SK-N-SH (cell line): ENCODE data around the gene SV2C. TPM values are rescaled to one million over a fixed set of nuclear protein-coding genes. Genes with fewer than 3 reads are reported as not detected.

Experiments
- CTCF ChIA-PET: fragments of 300-600, 350-600 bp; formaldehyde crosslinking; extraction: SDS; loops from one replicate; lab custom pipeline; 2021; lab: Yijun Ruan, JAX
- POLR2A ChIA-PET: fragments of 350-600 bp; sonication (Branson Sonifier 250); formaldehyde crosslinking; extraction: SDS; loops from one replicate; lab custom pipeline; 2020; ENCODE audit warnings: antibody characterized with exemption, inconsistent platforms; lab: Yijun Ruan, JAX
- DNase-seq: peaks from one replicate; pipeline ENCODE4 v3.0.0; 2012
- H2AFZ ChIP-seq: fragments of 200-600 bp; sonication (generic); 2 replicates; pipeline ENCODE4 v1.8.1; 2016; ENCODE audit warnings: antibody characterized with exemption, mild to moderate bottlenecking, low read depth
- H3F3A ChIP-seq: fragments of 200-600 bp; sonication (generic); replicated peaks from 2 replicates; pipeline ENCODE3; 2016; ENCODE audit warnings: antibody characterized with exemption, mild to moderate bottlenecking; ENCODE audit not compliant: insufficient read depth
- H3K27ac ChIP-seq, 2 experiments: fragments of 200-500 bp in 1 of 2; fragments of 200-600 bp in 1 of 2; sonication (Bioruptor generic) in 1 of 2; sonication (generic), shearing (Covaris generic) in 1 of 2; 2 replicates each; pipeline versions ENCODE4 v1.5.1 to v1.6.1; 2014 to 2016; ENCODE audit warnings: low read depth in 2 of 2, inconsistent platforms in 1 of 2, low read length in 1 of 2, mild to moderate bottlenecking in 1 of 2, mixed read lengths in 1 of 2
- H3K27me3 ChIP-seq: fragments of 200-600 bp; sonication (generic), shearing (Covaris generic); 2 replicates; pipeline ENCODE4 v1.6.1; 2016; ENCODE audit warnings: mixed run types; ENCODE audit not compliant: insufficient read depth
- H3K36me3 ChIP-seq, 2 experiments: fragments of 200-500 bp in 1 of 2; fragments of 200-600 bp in 1 of 2; sonication (Bioruptor generic) in 1 of 2; sonication (generic) in 1 of 2; replicated peaks in 1 of 2; 2 replicates each; pipeline versions ENCODE3 to v1.5.1; 2014 to 2016; ENCODE audit warnings: low read length in 1 of 2, mild to moderate bottlenecking in 1 of 2; ENCODE audit not compliant: insufficient read depth in 2 of 2, control insufficient read depth in 1 of 2
- H3K4me1 ChIP-seq, 2 experiments: fragments of 200-500 bp in 1 of 2; fragments of 200-600 bp in 1 of 2; sonication (Bioruptor generic) in 1 of 2; sonication (generic), shearing (Covaris generic) in 1 of 2; 2 replicates each; pipeline versions ENCODE4 v1.5.1 to v1.6.1; 2014 to 2016; ENCODE audit warnings: low read depth in 1 of 2, low read length in 1 of 2, mixed run types in 1 of 2; ENCODE audit not compliant: insufficient read depth in 2 of 2, control insufficient read depth in 1 of 2
- H3K4me2 ChIP-seq: fragments of 200-600 bp; sonication (generic), shearing (Covaris generic); 2 replicates; pipeline ENCODE4 v1.6.1; 2017; ENCODE audit warnings: mixed run types
- H3K4me3 ChIP-seq, 2 experiments: fragments of 200-500 bp in 1 of 2; fragments of 200-600 bp in 1 of 2; sonication (Bioruptor generic) in 1 of 2; sonication (generic), shearing (Covaris generic) in 1 of 2; 2 replicates each; pipeline versions ENCODE4 v1.5.1 to v1.8.1; 2014 to 2016; ENCODE audit warnings: low read depth in 2 of 2, inconsistent platforms in 1 of 2, low read length in 1 of 2, mild to moderate bottlenecking in 1 of 2, mixed read lengths in 1 of 2, moderate library complexity in 1 of 2
- H3K79me2 ChIP-seq: fragments of 200-600 bp; sonication (generic); 2 replicates; pipeline ENCODE4 v1.8.1; 2017; ENCODE audit warnings: mild to moderate bottlenecking; ENCODE audit not compliant: insufficient read depth
- H3K9ac ChIP-seq: fragments of 200-600 bp; sonication (generic); 2 replicates; pipeline ENCODE4 v1.6.1; 2017; ENCODE audit warnings: mixed run types
- H3K9me2 ChIP-seq: fragments of 200-600 bp; sonication (generic); 2 replicates; pipeline ENCODE4 v1.6.1; 2017; ENCODE audit warnings: mixed run types
- H3K9me3 ChIP-seq: fragments of 200-600 bp; sonication (generic); 2 replicates; pipeline ENCODE4 v1.6.1; 2017; ENCODE audit warnings: mixed run types, mild to moderate bottlenecking, moderate library complexity
- H4K20me1 ChIP-seq: fragments of 200-600 bp; sonication (generic); 2 replicates; pipeline ENCODE4 v1.6.1; 2017; ENCODE audit warnings: mild to moderate bottlenecking, mixed run types; ENCODE audit not compliant: insufficient read depth
- ELF1 ChIP-seq: IDR thresholded peaks from 2 replicates; pipeline ENCODE4 v1.4.0; 2012
- FOSL2 ChIP-seq: IDR thresholded peaks from 2 replicates; pipeline ENCODE4 v1.4.0; 2012; ENCODE audit warnings: low read depth, mild to moderate bottlenecking, moderate library complexity, borderline replicate concordance
- FOXM1 ChIP-seq: IDR thresholded peaks from 2 replicates; pipeline ENCODE4 v1.4.0; 2012; ENCODE audit warnings: low read depth, mild to moderate bottlenecking
- GABPA ChIP-seq: IDR thresholded peaks from 2 replicates; pipeline ENCODE4 v1.4.0; 2012; ENCODE audit warnings: low read depth, mild to moderate bottlenecking
- GATA2 ChIP-seq: sonication (generic); formaldehyde crosslinking; IDR thresholded peaks from 2 replicates; pipeline ENCODE4 v1.5.0; 2020; ENCODE audit warnings: mild to moderate bottlenecking, missing genetic modification reagents
- JUND ChIP-seq: IDR thresholded peaks from 2 replicates; pipeline ENCODE4 v1.4.0; 2012
- MEF2A ChIP-seq: IDR thresholded peaks from 2 replicates; pipeline ENCODE4 v1.4.0; 2012; ENCODE audit warnings: low read depth, borderline replicate concordance
- NFIC ChIP-seq: IDR thresholded peaks from 2 replicates; pipeline ENCODE4 v1.4.0; 2012; ENCODE audit warnings: borderline replicate concordance
- NRF1 ChIP-seq: IDR thresholded peaks from 2 replicates; pipeline ENCODE4 v1.6.1; 2012; ENCODE audit warnings: low read depth, mild to moderate bottlenecking, low read length
- PBX3 ChIP-seq: IDR thresholded peaks from 2 replicates; pipeline ENCODE4; 2012
- POLR2AphosphoS5 ChIP-seq: IDR thresholded peaks from 2 replicates; pipeline ENCODE4 v1.6.1; 2012; ENCODE audit warnings: low read depth, low read length
- RAD21 ChIP-seq: IDR thresholded peaks from 2 replicates; pipeline ENCODE4 v1.6.1; 2012; ENCODE audit warnings: mild to moderate bottlenecking, low read length
- RCOR1 ChIP-seq: fragments of 150-350 bp; IDR thresholded peaks from 2 replicates; pipeline ENCODE4 v1.6.1; 2017; ENCODE audit warnings: antibody characterized with exemption, low read length
- RXRA ChIP-seq: IDR thresholded peaks from 2 replicates; pipeline ENCODE4 v1.4.0; 2012; ENCODE audit warnings: low read depth, mild to moderate bottlenecking, borderline replicate concordance
- SIN3A ChIP-seq: IDR thresholded peaks from 2 replicates; pipeline ENCODE4 v1.6.1; 2012; ENCODE audit warnings: low read depth, mild to moderate bottlenecking, low read length, moderate library complexity, borderline replicate concordance
- SMC3 ChIP-seq: IDR thresholded peaks from 2 replicates; pipeline ENCODE4 v1.6.1; 2012; ENCODE audit warnings: low read depth, low read length, improper control_type of control experiment
- TAF1 ChIP-seq: IDR thresholded peaks from 2 replicates; pipeline ENCODE4 v1.6.1; 2012; ENCODE audit warnings: low read depth, mild to moderate bottlenecking, low read length, moderate library complexity, borderline replicate concordance
- TEAD4 ChIP-seq: IDR thresholded peaks from 2 replicates; pipeline ENCODE4 v1.4.0; 2012; ENCODE audit warnings: mild to moderate bottlenecking, borderline replicate concordance; ENCODE audit not compliant: insufficient read depth
- YY1 ChIP-seq: IDR thresholded peaks from 2 replicates; pipeline ENCODE4 v1.4.0; 2012; ENCODE audit warnings: low read depth, mild to moderate bottlenecking
- WGBS: methylation state at CpG from one replicate; pipeline ENCODE4 v1.1.6; 2017; ENCODE audit warnings: low lambda C conversion rate; 5-methylcytosine and 5-hydroxymethylcytosine counted together
- polyA plus RNA-seq, 3 experiments: library from polyadenylated mRNA; depleted of rRNA; stranded (reverse); fragments of >200 nt; gene quantifications; 2 replicates each; pipeline ENCODE4 v1.2.3, GENCODE V29; 2012
- TF ChIP-seq, protein P1 (sequence below): fragments of 150-350 bp; IDR thresholded peaks from 2 replicates; pipeline ENCODE4 v1.6.1; 2016; ENCODE audit warnings: mild to moderate bottlenecking, low read depth, low read length
- TF ChIP-seq, protein P2 (sequence below): IDR thresholded peaks from 2 replicates; pipeline ENCODE4 v1.6.1; 2012; ENCODE audit warnings: mild to moderate bottlenecking, low read depth, low read length, moderate library complexity

Gene SV2C
- polyA plus RNA-seq, 1 of the 3 experiments (the other 2 are of a cell fraction): 0.05 TPM

DNA sequence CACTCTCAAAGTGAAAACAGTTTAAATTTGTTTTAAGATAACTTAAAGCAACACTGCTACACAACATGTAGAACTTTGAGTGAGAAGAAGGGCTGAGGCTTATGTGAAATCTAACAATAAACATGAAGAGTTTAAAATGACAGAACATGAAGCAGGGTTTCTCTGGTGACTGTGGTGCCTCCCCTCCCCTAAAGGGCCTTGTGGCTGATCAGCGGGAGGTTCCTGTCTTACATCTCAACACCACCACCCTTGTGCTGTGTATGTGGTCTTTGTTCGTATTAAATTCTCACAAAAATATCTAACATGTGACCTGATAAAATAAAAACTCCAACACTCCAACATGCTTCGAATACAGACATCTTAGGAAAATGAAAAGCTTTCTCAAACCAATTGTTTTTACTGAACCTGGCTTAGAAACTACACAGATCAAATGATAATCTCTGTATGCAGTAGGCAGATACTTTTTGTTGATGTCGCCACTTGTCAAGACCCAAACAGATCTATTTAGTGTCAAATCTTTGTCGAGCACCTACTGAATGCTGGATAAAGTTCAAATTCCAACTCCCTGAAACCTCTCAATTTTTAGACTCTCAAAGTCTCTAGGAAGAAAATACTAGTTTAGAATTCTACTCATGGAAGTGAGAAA lies 310.0 kb downstream of the SV2C start:
- DNase-seq: no peak
- TF ChIP-seq YY1: no peak
- TF ChIP-seq NFIC: no peak
- no peak for TF ChIP-seq PBX3
- no peak for TF ChIP-seq SIN3A
- WGBS: 84% methylated on average over 5 of the region's 5 CpGs
- H3K4me1 ChIP-seq: no peaks in the 10 kb centered on the region; a peak in 1 of 4 replicates
- no peaks in the 10 kb centered on the region for H3K79me2 ChIP-seq
- H3K4me2 ChIP-seq: no peak overlapping the region
- POLR2A ChIA-PET: no interaction called here
- H2AFZ ChIP-seq: no peak overlapping the region
- no peaks in the 10 kb centered on the region for H3K9me2 ChIP-seq
- no peak overlapping the region for H3K4me3 ChIP-seq
- H3K9me3 ChIP-seq: no peaks in the 10 kb centered on the region
- no peak overlapping the region for H3K9ac ChIP-seq
- H3K27ac ChIP-seq: no peak overlapping the region
- H3F3A ChIP-seq: no peaks in the 10 kb centered on the region
- no peaks in the 10 kb centered on the region for H3K27me3 ChIP-seq
- CTCF ChIA-PET: interaction anchor here (0.9 to 2.1 kb wide), 2 partner anchors 9 to 13 kb away, joined by 3 to 6 read pairs; no protein-coding TSS in a partner anchor
- no peaks in the 10 kb centered on the region for H4K20me1 ChIP-seq
- H3K36me3 ChIP-seq: no peaks in the 10 kb centered on the region

DNA sequence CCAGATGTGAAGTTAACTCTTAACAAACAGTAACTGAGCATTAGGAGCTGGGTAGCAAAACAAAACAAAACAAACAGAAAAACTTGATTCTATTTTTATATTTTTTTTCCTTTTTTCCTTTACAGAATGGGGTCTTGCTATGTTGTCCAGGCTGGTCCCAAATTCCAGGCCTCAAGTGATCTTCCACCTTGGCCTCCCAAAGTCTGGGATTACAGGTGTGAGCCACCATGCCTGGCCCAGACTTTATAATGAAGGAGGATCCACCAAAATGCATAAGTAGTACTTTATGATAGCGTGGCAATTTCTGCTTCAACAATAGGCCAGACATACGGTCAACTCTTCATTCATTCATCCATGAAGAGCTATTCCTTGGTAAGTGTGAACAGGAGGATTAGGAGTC lies 314.0 kb downstream of the SV2C start:
- H3K27ac ChIP-seq: no peak overlapping the region
- no peak for DNase-seq

More for the DNA sequence above, 314.0 kb downstream of the SV2C start:
- CTCF ChIA-PET: interaction anchor here (1.6 kb wide), 1 partner anchor 8 kb away, joined by 5 read pairs; no protein-coding TSS in a partner anchor
- Histone ChIP-seq H3K9me2 (no peaks in the 10 kb centered on the region), H4K20me1 (no peaks in the 10 kb centered on the region), H2AFZ (no peak overlapping the region), H3K27me3 (peaks cover 12% of the 10 kb centered on the region; the same call in 1 of the 2 replicates), H3K36me3 (no peaks in the 10 kb centered on the region), H3F3A (no peaks in the 10 kb centered on the region), H3K79me2 (no peaks in the 10 kb centered on the region), H3K4me1 (no peaks in the 10 kb centered on the region; a peak in 2 of 4 replicates), H3K9me3 (no peaks in the 10 kb centered on the region), H3K4me3 (no peak overlapping the region), H3K9ac (no peak overlapping the region), H3K4me2 (no peak overlapping the region)
- WGBS: 84% methylated on average over 2 of the region's 2 CpGs
- TF ChIP-seq FOXM1 (no peak), RCOR1 (no peak), POLR2AphosphoS5 (no peak), MEF2A (no peak), RAD21 (no peak), NRF1 (no peak), FOSL2 (no peak), GABPA (no peak), TEAD4 (no peak), GATA2 (CRISPR knock-in tag) (no peak), RXRA (no peak), ELF1 (no peak), JUND (no peak), TAF1 (no peak), SMC3 (no peak)
- TF ChIP-seq, protein P1, sequence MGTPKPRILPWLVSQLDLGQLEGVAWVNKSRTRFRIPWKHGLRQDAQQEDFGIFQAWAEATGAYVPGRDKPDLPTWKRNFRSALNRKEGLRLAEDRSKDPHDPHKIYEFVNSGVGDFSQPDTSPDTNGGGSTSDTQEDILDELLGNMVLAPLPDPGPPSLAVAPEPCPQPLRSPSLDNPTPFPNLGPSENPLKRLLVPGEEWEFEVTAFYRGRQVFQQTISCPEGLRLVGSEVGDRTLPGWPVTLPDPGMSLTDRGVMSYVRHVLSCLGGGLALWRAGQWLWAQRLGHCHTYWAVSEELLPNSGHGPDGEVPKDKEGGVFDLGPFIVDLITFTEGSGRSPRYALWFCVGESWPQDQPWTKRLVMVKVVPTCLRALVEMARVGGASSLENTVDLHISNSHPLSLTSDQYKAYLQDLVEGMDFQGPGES: no peak
- TF ChIP-seq, protein P2, sequence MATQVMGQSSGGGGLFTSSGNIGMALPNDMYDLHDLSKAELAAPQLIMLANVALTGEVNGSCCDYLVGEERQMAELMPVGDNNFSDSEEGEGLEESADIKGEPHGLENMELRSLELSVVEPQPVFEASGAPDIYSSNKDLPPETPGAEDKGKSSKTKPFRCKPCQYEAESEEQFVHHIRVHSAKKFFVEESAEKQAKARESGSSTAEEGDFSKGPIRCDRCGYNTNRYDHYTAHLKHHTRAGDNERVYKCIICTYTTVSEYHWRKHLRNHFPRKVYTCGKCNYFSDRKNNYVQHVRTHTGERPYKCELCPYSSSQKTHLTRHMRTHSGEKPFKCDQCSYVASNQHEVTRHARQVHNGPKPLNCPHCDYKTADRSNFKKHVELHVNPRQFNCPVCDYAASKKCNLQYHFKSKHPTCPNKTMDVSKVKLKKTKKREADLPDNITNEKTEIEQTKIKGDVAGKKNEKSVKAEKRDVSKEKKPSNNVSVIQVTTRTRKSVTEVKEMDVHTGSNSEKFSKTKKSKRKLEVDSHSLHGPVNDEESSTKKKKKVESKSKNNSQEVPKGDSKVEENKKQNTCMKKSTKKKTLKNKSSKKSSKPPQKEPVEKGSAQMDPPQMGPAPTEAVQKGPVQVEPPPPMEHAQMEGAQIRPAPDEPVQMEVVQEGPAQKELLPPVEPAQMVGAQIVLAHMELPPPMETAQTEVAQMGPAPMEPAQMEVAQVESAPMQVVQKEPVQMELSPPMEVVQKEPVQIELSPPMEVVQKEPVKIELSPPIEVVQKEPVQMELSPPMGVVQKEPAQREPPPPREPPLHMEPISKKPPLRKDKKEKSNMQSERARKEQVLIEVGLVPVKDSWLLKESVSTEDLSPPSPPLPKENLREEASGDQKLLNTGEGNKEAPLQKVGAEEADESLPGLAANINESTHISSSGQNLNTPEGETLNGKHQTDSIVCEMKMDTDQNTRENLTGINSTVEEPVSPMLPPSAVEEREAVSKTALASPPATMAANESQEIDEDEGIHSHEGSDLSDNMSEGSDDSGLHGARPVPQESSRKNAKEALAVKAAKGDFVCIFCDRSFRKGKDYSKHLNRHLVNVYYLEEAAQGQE: no peak
- POLR2A ChIA-PET: no interaction called here
